GM23248 (cell line): ENCODE results near the gene LDB2. TPM values are rescaled to one million over a fixed set of nuclear protein-coding genes. Genes with fewer than 3 reads are reported as not detected.
A peak's percentile ranks its signal among the peaks of the same experiment; 100 is the strongest.

ENCODE experiments used
- DNase-seq: peaks from one replicate; pipeline ENCODE4 v3.0.0-alpha.2; 2015
- H2AFZ ChIP-seq: fragments of 200-600 bp; sonication (generic); 2 replicates; pipeline ENCODE4 v1.6.1; 2016; ENCODE audit warnings: antibody characterized with exemption
- H3F3A ChIP-seq: fragments of 200-600 bp; sonication (generic); 2 replicates; pipeline ENCODE4 v1.6.1; 2016; ENCODE audit warnings: mild to moderate bottlenecking, antibody characterized with exemption, mixed run types; ENCODE audit not compliant: insufficient read depth
- H3K27ac ChIP-seq: fragments of 200-600 bp; sonication (generic); 2 replicates; pipeline ENCODE4 v1.5.1; 2016; ENCODE audit warnings: mild to moderate bottlenecking
- H3K27me3 ChIP-seq: fragments of 200-600 bp; sonication (generic); replicated peaks from 2 replicates; pipeline ENCODE4 v1.6.1; 2016; ENCODE audit warnings: mild to moderate bottlenecking; ENCODE audit not compliant: insufficient read depth
- H3K36me3 ChIP-seq: fragments of 200-600 bp; sonication (generic); 2 replicates; pipeline ENCODE4 v1.6.1; 2016; ENCODE audit warnings: low read depth, mild to moderate bottlenecking
- H3K4me1 ChIP-seq: fragments of 200-600 bp; sonication (generic); 2 replicates; pipeline ENCODE4 v1.6.1; 2016; ENCODE audit warnings: mild to moderate bottlenecking; ENCODE audit not compliant: insufficient read depth
- H3K4me2 ChIP-seq: fragments of 200-600 bp; sonication (generic); one replicate; pipeline ENCODE4 v1.6.1; 2016; ENCODE audit warnings: mild to moderate bottlenecking; ENCODE audit not compliant: unreplicated experiment
- H3K4me3 ChIP-seq: fragments of 200-600 bp; sonication (generic); 2 replicates; pipeline ENCODE4 v1.5.1; 2016; ENCODE audit warnings: mild to moderate bottlenecking
- H3K79me2 ChIP-seq: fragments of 200-600 bp; sonication (generic); 2 replicates; pipeline ENCODE4 v1.6.1; 2016; ENCODE audit warnings: mild to moderate bottlenecking; ENCODE audit not compliant: insufficient read depth
- H3K9ac ChIP-seq: fragments of 200-600 bp; sonication (generic); 2 replicates; pipeline ENCODE4 v1.6.1; 2016; ENCODE audit warnings: mild to moderate bottlenecking
- H3K9me2 ChIP-seq: fragments of 200-600 bp; sonication (generic); 2 replicates; pipeline ENCODE4 v1.6.1; 2016; ENCODE audit warnings: mixed run types, mild to moderate bottlenecking, moderate library complexity; ENCODE audit not compliant: insufficient read depth
- H3K9me3 ChIP-seq: fragments of 200-600 bp; sonication (generic); one replicate; pipeline ENCODE4 v1.6.1; 2017; ENCODE audit warnings: low read depth
- H4K20me1 ChIP-seq: fragments of 200-600 bp; sonication (generic); 2 replicates; pipeline ENCODE4 v1.6.0; 2016; ENCODE audit not compliant: insufficient read depth
- EZH2 ChIP-seq: fragments of 200-600 bp; sonication (generic); IDR thresholded peaks from 2 replicates; pipeline ENCODE4 v1.6.1; 2018; ENCODE audit warnings: antibody characterized with exemption, mild to moderate bottlenecking; ENCODE audit not compliant: insufficient read depth, poor library complexity, severe bottlenecking
- EZH2phosphoT487 ChIP-seq: fragments of 200-600 bp; sonication (generic); IDR thresholded peaks from 2 replicates; pipeline ENCODE4 v1.6.1; 2018; ENCODE audit warnings: antibody characterized with exemption, moderate library complexity, mild to moderate bottlenecking, low read depth; ENCODE audit not compliant: insufficient read depth
- WGBS, 2 experiments: methylation state at CpG; one replicate each; pipeline ENCODE4 v1.1.6; 2015 to 2017; ENCODE audit warnings: low lambda C conversion rate in 2 of 2, low coverage in 1 of 2; ENCODE audit errors: missing lambda C conversion rate in 2 of 2; 5-methylcytosine and 5-hydroxymethylcytosine counted together
- in situ Hi-C: fragments of 300-500 bp; cut with MboI; formaldehyde crosslinking; loops from 2 replicates; pipeline ENCODE4 v1.15.0; 2020
- polyA plus RNA-seq: library from polyadenylated mRNA; unstranded; fragments of >200 nt; fragmentation: Nextera tagmentation; extraction: Ambion mirVana; gene quantifications from 2 replicates; pipeline ENCODE4 v1.2.1, GENCODE V29; 2016
- total RNA-seq: library from RNA; depleted of rRNA; stranded (reverse); fragments of >200 nt; shearing (Covaris generic); gene quantifications from 2 replicates; pipeline ENCODE4 v1.2.3, GENCODE V29; 2014

LDB2 gene
- total and polyA plus RNA-seq, 2 experiments from 2014 or later: 52.8 to 76.6 TPM

DNA sequence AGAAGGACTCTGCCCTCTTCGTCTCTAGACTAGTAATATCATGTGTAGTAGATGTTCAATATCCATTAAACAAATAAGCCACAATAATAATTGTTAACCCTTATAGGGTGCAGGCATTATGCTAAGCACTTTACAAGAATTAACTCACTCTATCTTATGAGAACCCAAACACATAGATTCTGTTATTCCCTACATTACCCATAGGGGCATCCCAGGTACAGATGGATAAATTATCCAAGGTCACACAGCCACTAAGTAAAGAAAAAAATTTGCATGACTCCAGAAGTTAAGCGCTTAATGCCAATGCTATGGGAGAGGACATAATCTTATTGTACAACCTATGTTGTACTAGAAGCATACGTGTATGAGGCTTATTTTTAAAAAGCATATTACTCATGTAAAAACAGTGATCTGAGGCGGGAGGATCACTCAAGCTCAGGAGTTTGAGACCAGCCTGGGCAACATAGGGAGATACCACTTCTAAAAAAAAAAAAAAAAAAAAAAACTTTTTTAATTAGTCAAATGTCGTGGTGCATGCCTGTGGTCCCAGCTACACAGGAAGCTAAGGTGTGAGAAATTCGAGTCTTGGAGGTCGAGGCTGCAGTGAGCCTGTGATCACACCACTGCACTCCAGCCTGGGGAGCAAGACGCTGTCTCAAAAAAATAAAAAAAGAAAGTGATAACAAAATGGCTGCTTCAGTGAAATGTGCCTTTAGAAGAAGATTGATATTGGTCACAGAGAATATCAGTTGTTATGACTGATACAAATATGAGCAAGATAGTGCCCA is 13.6 kb downstream of the LDB2 start:
- peaks cover 100% of the 10 kb centered on the region for H3K79me2 ChIP-seq
- no peak for TF ChIP-seq EZH2
- no peak for TF ChIP-seq EZH2phosphoT487
- H3K27me3 ChIP-seq: no peaks in the 10 kb centered on the region
- H3K4me2 ChIP-seq: no peak overlapping the region
- H3K36me3 ChIP-seq: peaks cover 19% of the 10 kb centered on the region; the same call in 1 of the 2 replicates
- H3K9me3 ChIP-seq: no peaks in the 10 kb centered on the region
- 94 to 98% methylated on average over 8 of the region's 8 CpGs for WGBS, 2 experiments
- H2AFZ ChIP-seq: no peak overlapping the region
- H4K20me1 ChIP-seq: no peaks in the 10 kb centered on the region
- DNase-seq: no peak
- H3K27ac ChIP-seq: no peak overlapping the region
- H3K9me2 ChIP-seq: no peaks in the 10 kb centered on the region
- H3K9ac ChIP-seq: no peak overlapping the region
- H3F3A ChIP-seq: 0 out of 2 replicates have a peak, but pooled peaks cover 8% of the 10 kb centered on the region
- no peak overlapping the region for H3K4me3 ChIP-seq
- in situ Hi-C loops: no loop called here
- no peaks in the 10 kb centered on the region for H3K4me1 ChIP-seq

- H3K9me2 ChIP-seq: no peaks in the 10 kb centered on the region
- WGBS, 2 experiments: 98 to 99% methylated on average over 4 of the region's 4 CpGs
- no peak overlapping the region for H2AFZ ChIP-seq
- H3K4me3 ChIP-seq: no peak overlapping the region
- H3K36me3 ChIP-seq: peaks cover 19% of the 10 kb centered on the region; the same call in 1 of the 2 replicates
- no peak overlapping the region for H3K9ac ChIP-seq
- DNase-seq: no peak
- no peaks in the 10 kb centered on the region for H3K4me1 ChIP-seq
- H3F3A ChIP-seq: 0 out of 2 replicates have a peak, but pooled peaks cover 13% of the 10 kb centered on the region
- no peak for TF ChIP-seq EZH2
- TF ChIP-seq EZH2phosphoT487: no peak
- in situ Hi-C loops: no loop called here
- H3K9me3 ChIP-seq: no peaks in the 10 kb centered on the region
- H3K79me2 ChIP-seq: peaks cover 98% of the 10 kb centered on the region
- H3K27me3 ChIP-seq: no peaks in the 10 kb centered on the region
- H3K27ac ChIP-seq: no peak overlapping the region
- H3K4me2 ChIP-seq: no peak overlapping the region
- H4K20me1 ChIP-seq: no peaks in the 10 kb centered on the region
These were observed 14.6 kb downstream of the LDB2 start for GRCh38 chr4:16883806-16884205.

DNA sequence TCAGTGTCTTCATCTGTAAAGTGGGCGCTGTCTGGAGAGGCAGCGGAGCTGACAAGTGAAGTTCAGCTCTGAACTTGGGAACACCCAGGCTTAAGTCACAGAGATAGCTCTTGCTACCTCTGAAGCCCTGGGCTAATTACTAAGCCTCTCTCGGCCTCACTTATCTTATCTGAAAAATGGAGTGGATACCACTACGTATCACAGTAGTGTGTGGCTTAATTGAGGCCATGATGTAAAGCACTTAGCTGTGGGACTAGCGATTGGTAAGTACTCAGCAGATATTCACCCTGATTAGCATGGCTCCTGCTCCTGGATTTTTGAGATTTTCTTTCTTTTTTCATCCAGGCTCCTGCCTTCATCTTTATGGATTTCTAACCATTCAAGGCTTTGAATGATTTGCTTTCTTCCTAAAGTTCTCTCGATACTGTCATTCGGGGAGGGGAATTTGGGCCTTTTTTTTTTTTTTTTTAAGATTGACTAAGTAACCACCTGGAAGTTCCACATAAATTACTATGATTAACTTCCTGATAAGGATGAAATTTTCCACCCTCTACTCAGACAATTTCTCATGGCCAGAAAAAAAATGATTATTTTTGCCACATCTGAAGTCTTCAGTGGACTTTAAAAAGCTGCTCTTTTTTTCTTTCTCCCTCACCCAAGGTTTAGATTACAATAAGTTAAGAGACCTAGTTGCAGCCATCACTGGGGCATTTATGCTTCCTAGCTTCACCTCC is 17.1 kb downstream of the LDB2 start:
- Histone ChIP-seq H2AFZ (no peak overlapping the region), H3F3A (peaks cover 25% of the 10 kb centered on the region), H3K9ac (no peak overlapping the region), H3K79me2 (peaks cover 98% of the 10 kb centered on the region), H3K9me2 (no peaks in the 10 kb centered on the region), H3K4me1 (no peaks in the 10 kb centered on the region), H3K36me3 (0 out of 2 replicates have a peak, but pooled peaks cover 20% of the 10 kb centered on the region), H3K4me3 (no peak overlapping the region), H4K20me1 (no peaks in the 10 kb centered on the region), H3K9me3 (no peaks in the 10 kb centered on the region), H3K27ac (no peak overlapping the region), H3K27me3 (no peaks in the 10 kb centered on the region), H3K4me2 (no peak overlapping the region)
- in situ Hi-C loops: no loop called here
- no peak for TF ChIP-seq EZH2phosphoT487
- no peak for TF ChIP-seq EZH2
- WGBS, 2 experiments: 93 to 98% methylated on average over 7 of the region's 7 CpGs
- DNase-seq: no peak

DNA sequence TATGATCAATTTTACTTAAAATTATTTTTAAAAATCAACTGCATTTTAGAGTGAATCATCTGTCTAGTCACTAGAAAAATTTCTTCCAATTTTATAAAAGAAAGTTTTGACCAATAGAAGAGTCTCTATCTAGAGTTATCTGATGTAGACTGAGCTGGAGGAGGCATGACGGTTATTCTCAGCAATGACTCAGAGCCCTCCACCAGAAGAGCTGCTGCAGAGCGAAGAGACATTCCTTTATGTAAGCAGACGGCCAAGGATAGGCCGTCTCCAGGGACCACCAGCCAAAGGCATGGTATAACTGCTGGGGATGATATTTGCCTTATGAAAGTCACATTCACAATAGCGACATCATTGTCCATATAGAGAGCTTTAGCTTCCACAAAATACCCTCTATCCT is 23.0 kb downstream of the LDB2 start:
- H3K36me3 ChIP-seq: peaks cover 18% of the 10 kb centered on the region; the same call in 1 of the 2 replicates
- peak overlapping the region; percentile 29; the same call in 1 of the 2 replicates for H3K4me3 ChIP-seq
- no peaks in the 10 kb centered on the region for H3K27me3 ChIP-seq
- in situ Hi-C loops: no loop called here
- no peaks in the 10 kb centered on the region for H4K20me1 ChIP-seq
- H3F3A ChIP-seq: peaks cover 38% of the 10 kb centered on the region
- peak overlapping the region; percentile 66 for H3K4me2 ChIP-seq
- H3K4me1 ChIP-seq: peaks cover 18% of the 10 kb centered on the region
- WGBS, 2 experiments: 9% methylated on average over 5 of the region's 5 CpGs
- H2AFZ ChIP-seq: peak overlapping the region; percentile 10; the same call in 1 of the 2 replicates
- no peaks in the 10 kb centered on the region for H3K9me2 ChIP-seq
- H3K9me3 ChIP-seq: no peaks in the 10 kb centered on the region
- TF ChIP-seq EZH2: no peak
- no peak for TF ChIP-seq EZH2phosphoT487
- DNase-seq: peak; percentile 97
- peak overlapping the region; percentile 61 for H3K9ac ChIP-seq
- peak overlapping the region; percentile 88 for H3K27ac ChIP-seq
- H3K79me2 ChIP-seq: peaks cover 86% of the 10 kb centered on the region
